NCI-H1092 (cell line): ENCODE measurements around the gene PDXDC1.
A peak's percentile ranks its signal among the peaks of the same experiment; 100 is the strongest.
"Not testable (repeated sequence)": the region's sequence is repeated elsewhere in the genome, so short reads cannot be mapped to it uniquely, and the experiment has no call there.

Experiments used
- DNase-seq: peaks from one replicate; lab custom pipeline; 2025; lab: John Stamatoyannopoulos, UW

The PDXDC1 gene

DNA sequence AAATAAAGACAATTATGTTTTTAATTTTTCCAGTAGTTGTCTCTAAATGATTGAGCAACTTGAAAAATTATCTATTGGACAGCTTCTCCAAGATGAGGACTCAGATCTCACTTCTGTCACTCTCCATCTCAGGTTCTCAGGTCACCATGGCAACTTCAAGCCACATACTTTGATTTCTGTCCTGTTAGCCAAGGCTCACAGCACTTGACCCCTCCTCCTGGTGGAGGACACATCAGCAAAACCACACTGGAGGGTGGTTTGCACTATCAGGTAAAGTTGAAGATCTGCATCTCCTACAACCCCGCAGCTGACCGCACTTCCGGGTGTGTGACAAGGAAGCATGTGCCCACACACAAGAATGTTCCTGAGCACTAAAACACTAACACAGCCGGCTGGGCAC is 91.1 kb downstream of the PDXDC1 start:
- not testable (repeated sequence) for DNase-seq

GRCh38 chr16:15066690-15067089 is 91.9 kb downstream of the PDXDC1 start:
- not testable (repeated sequence) for DNase-seq

DNA sequence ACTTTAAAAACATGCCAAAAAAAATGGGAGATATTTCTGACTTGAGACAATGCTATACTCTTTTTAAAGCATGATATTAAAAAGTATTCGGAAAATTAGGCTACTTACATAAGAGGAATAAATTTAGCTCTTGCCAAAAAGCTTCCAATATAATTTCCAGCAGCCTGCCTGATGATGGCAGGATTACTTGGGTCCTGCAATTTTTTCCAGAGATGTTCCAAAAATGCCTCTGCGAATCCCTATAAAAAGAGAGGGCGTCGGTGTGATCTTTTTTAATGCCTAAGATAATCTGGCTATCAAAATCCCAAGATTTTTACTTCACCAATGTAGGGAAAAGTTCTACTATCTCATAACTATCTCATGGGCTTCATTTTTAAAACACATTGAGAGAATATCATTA is 96.2 kb downstream of the PDXDC1 start:
- DNase-seq = not testable (repeated sequence)

- DNase-seq = not testable (repeated sequence)
These were observed 97.3 kb downstream of the PDXDC1 start for GRCh38 chr16:15071916-15072769.

DNA sequence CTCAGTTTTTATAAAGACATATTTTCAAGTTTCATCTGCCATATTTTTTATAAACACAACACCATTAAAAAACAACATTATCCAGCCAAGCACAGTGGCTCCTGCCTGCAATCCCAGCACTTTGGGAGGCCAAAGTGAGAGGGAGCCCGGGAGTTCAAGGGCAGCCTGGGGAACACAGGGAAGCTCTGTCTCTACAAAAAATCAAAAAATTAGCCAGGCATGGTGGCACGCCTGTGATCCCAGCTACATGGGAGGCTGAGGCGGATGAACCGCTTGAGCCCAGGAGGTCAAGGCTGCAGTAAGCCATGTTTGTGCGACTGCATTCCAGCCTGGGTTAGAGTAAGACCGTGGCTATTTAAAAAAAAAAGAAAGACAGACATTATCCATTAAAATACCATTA is 98.3 kb downstream of the PDXDC1 start:
- DNase-seq = no peak

DNA sequence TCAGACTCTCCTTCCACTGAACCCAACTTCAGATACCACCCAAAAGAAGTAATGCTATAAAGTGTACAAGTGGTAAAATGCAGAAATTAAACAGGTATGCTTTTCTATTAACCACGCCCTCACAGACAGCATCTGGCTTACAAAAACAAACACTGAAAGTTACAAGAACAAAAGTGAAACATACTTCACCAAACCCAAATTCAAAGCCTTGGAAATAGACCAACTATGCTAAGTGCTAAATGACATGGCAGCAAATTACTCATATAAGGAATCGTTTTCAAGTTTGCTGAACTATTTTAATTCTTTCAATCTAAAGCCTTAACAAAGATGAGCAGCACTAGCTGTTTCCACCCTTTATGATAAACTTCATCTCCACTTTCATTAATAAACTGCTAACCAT is 101.3 kb downstream of the PDXDC1 start:
- DNase-seq = not testable (repeated sequence)

GRCh38 chr16:15080883-15081282 is 106.1 kb downstream of the PDXDC1 start:
- not testable (repeated sequence) for DNase-seq

- not testable (repeated sequence) for DNase-seq
These were observed 108.0 kb downstream of the PDXDC1 start for GRCh38 chr16:15082788-15083187.

DNA sequence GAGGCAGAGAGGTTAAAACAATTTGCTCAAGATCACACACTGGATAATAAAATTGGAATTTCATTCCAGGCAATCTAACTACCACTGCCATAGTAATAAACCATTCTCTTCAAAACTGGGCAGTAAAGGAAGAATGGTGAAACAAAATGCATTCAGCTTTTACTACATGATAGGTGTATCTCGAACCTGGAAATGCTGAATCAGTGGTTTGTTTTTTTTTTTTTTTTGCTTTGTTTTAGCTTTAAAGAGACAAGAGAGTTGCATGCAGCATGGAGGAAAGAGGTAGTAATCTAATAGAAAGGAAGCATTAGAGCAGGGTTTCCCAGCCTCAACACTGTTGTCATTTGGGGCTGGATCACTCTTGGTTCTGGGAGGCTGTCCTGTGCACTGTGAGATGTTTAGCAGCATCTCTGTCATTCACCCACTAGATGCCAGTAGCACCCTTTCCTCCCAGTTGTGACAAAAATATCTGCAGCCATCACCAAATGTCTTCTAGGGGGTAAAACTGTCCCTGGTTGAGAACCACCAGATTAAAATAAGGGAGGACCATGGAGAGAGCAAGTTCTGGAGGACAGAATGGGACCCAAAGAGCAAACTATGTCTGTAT is 115.9 kb downstream of the PDXDC1 start:
- DNase-seq = not testable (repeated sequence)

DNA sequence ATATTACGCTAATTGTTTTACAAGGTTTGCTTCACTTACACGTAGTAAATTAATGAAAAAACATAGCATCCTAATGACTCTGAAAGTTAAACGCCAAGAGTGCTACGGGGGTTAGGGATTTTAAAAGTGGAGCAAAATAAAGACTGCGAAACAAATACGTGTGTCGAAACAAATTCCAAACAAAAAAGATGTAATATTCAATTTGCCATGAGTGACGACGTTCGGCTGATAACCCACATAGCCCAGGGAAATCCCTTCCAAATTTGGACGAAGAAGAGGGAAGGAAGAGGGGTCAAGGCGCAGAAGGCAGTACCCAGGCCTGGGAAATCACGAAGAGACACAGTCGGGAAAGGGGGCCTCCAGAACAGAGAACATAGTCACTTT is 118.7 kb downstream of the PDXDC1 start:
- DNase-seq = not testable (repeated sequence)

DNA sequence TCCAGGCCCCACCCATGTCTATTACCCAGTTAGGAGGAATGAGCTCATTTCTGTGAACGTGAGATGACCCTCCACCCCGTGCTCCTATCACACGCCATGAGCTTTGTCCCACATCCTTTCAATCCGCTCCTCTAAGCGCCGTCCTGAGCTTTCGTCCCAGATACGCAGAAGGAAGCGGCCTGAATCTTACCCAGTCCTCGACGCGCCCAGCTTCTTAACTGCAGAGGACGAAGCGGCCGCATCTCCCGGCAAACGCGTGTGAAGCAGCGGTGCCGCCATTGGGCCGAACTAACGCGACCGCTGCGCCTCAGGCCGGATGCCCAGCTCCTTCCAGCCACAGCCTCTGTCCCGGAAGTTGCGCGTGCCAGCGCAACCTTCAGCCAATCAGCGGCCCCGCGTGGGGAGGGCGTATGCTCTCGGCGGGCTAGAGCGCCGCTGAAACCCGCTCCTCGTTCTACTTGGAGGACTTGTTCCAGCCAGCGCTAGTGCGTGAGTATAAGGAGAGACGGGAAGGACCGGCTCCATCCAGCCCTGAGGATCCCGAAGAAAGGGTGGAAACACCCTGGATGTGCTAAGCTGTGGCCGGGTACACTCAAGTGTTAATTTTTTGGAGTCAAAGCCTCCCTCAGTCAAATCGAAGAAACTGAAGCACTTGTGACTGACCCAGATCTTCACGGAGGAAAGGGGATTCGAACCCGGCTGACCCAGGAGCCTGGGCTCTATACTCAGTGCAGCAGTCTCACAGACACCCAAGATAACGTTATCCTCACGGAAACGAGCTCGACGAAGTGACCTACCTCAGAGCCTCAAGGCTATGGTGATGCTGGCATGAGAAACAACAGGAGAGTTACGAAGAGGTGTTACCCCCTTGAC is 119.4 kb downstream of the PDXDC1 start, which contains the start of gene RRN3:
Gene RRN3, minus strand, starts transcription at position 318 of the 873 bp plus-strand sequence. Its CDS starts 39 bp downstream, at position 279.
- DNase-seq = peak; percentile 92

DNA sequence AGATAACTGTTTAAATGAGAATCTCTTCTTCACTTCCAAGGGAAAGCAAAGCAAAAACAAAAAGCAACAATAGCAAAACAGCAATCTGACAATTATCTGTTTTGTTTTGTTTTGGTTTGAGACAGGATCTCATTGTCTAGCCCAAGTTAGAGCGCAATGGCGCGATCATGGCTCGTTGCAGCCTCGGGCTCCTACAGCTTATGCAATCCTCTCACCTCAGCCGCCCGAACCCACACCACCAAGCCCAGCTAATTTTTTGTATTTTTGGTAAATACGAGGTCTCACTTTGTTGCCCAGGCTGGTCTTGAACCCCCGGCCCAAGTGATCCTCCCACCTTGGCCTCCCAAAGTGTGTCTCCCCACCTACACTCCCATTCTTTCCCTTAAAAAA is 121.8 kb downstream of the PDXDC1 start:
- DNase-seq = not testable (repeated sequence)

- DNase-seq = not testable (repeated sequence)
These were observed 124.6 kb downstream of the PDXDC1 start for GRCh38 chr16:15099366-15099909.

DNA sequence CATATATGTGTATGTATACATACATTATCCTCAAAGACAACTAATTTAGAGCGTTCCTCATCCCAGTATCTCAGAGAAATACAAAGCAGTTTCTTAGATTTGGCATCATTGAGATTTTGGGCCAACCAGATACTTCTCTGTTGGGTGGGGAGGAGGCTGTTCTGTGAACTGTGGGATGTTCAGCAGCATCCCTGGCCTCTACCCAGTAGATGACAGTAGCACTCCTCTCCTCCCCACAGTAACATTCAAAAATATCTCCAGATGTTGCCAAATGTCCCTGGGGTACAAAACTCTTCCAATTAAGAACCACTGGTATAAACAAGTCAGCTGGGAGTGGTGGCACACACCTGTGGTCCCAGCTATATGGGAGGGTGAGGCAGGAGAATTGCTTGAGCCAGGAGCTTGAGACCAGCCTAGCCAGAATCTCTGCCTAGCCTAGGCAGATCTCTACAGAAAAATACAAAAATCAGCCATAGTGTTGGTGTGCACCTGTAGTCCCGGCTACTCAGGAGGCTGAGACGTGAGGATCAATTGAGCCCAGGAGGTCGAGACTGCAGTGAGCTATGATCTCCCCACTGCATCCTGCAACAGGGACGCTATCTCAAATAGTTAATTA is 125.7 kb downstream of the PDXDC1 start:
- DNase-seq = not testable (repeated sequence)

- DNase-seq = not testable (repeated sequence)
These were observed 153.0 kb downstream of the PDXDC1 start for GRCh38 chr16:15127641-15128425.

- not testable (repeated sequence) for DNase-seq
These were observed 155.6 kb downstream of the PDXDC1 start for GRCh38 chr16:15130256-15130932.

DNA sequence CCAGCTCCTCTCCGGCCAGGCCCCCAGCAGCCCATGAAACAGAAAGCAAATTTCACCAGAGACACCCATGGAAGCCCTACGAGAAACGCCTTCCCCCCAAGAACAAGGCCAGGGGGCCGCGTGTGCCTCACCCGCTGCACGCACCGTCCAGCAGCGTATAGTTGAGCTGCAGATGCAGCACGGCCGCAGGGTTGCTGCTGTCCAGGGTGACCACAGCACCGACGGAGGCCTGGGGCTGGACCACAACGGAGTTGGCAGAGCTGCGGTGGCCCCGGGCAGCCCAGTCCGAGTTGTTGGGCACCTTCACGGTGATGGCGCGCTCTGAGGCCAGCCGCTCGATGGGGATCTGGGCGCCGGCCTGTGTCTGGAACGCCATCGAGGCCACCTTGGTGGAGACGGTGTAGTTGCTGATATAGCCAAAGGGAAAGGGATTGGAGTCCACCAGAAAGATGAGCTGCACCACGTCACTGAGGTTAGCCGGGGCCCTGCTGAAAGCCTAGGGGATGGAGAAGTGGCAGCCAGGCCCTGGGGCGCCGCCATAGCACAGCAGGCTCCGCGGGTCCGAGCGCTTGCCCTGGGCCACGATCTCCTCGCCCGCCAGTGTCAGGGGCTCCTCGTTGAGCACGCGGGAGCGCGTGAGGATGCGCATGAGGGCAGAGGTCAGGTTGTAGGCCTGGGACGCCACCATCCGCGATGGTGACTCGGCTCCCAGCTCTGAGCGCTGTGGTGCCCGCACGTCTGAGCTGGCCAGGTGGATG is 156.3 kb downstream of the PDXDC1 start:
- DNase-seq = not testable (repeated sequence)

DNA sequence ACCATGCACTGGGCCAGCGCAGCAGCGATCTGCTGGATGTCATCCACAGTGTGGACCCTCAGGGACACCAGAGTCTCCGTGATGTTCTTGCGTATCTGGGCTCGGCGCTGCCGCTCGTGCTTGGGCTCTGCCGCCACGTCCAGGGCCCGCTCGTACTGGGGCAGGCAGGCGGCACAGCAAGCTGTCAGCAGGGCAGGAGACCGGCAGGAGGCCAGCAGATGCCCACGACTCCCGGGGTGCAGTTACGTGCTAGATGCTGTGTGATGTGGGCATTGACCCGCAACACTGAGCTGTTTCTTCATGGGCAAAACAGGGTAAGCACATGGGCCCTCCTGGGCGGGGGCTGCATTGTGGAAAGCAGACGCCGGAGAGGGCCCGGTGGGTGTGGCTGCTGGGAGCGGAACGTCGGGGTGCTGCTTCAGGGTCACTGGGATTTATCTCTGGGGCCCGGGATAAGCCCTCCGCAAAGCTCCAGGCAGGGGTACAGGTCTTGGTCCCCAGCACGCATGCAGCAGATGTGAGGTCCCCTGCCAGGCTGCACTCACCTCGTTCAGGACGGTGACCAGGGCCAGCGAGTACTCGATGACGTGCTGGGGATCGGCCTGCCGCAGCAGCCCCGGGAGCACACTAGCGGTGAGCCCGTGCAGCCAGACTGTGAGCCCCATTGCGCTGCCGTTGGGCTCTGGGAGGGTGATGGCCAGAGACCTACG is 158.0 kb downstream of the PDXDC1 start:
- DNase-seq = not testable (repeated sequence)

DNA sequence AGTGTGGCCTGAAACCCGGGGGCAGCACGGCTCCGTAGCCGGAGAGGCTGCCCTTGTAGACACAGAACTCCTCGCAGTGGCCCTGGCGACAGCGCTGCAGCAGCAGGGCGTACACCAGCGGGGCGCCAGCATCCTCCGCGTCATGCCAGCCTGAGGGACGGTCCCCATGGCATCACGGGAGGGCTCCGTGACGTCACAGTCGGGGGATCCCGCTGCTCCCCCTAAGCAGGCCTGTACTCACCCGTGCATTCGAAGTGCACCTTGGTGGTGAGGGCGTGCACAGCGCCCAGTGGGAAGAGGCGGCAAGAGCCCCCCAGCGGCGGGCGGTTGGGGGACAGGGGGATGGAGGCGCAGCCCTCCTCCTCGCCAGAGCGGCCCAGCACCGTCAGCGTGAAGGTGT is 158.7 kb downstream of the PDXDC1 start:
- not testable (repeated sequence) for DNase-seq
